Right lobe of liver (tissue), 6 donors: ENCODE measurements around the gene TRRAP. TPM values are rescaled to one million over a fixed set of nuclear protein-coding genes. Genes with fewer than 3 reads are reported as not detected.

Source experiments
- ATAC-seq, 4 donors: fragments of 200-7000 bp; cut with Tn5 transposase; one replicate each; pipeline ENCODE4 v1.9.1; 2020; ENCODE audit warnings: mild to moderate bottlenecking in 4 of 4, moderate library complexity in 4 of 4
- DNase-seq, 3 donors: peaks; one replicate each; pipeline ENCODE4 v3.0.0-alpha.2; 2020
- H3K27ac ChIP-seq, 3 donors: fragments of 200-600 bp; one replicate each; pipeline ENCODE4 v1.8.0; 2022
- H3K27me3 ChIP-seq, 2 donors: fragments of 200-600 bp; one replicate each; pipeline ENCODE4 v1.8.0; 2022
- H3K36me3 ChIP-seq, 4 donors: fragments of 200-600 bp; sonication (generic) in 1 of 4; one replicate each; pipeline versions ENCODE4 v1.5.1 to v1.8.0; 2017 to 2022; ENCODE audit warnings: control low read depth in 1 of 4
- H3K4me1 ChIP-seq, 4 donors: fragments of 200-600 bp; sonication (generic) in 1 of 4; one replicate each; pipeline versions ENCODE4 v1.5.1 to v1.8.0; 2017 to 2022; ENCODE audit warnings: control low read depth in 1 of 4
- H3K4me3 ChIP-seq, 3 donors: fragments of 200-600 bp; one replicate each; pipeline ENCODE4 v1.8.0; 2022
- H3K9me3 ChIP-seq, 4 donors: fragments of 200-600 bp; sonication (generic) in 1 of 4; one replicate each; pipeline versions ENCODE4 v1.5.1 to v1.8.0; 2017 to 2022; ENCODE audit warnings: control low read depth in 1 of 4
- POLR2A ChIP-seq: fragments of 450-650 bp; IDR thresholded peaks from one replicate; pipeline ENCODE4 v1.6.1; 2017; ENCODE audit warnings: antibody characterized with exemption, mild to moderate bottlenecking
- WGBS: methylation state at CpG from one replicate; pipeline ENCODE4 v1.1.6; 2018; ENCODE audit warnings: low coverage, low lambda C conversion rate; ENCODE audit not compliant: insufficient coverage; ENCODE audit errors: missing lambda C conversion rate; 5-methylcytosine and 5-hydroxymethylcytosine counted together
- intact Hi-C, 2 donors: fragments of 100-400 bp; cut with DNase I; formaldehyde crosslinking; loops; one replicate each; pipeline versions ENCODE4 v1.11.2 to v1.14.1; 2022
- total RNA-seq, 6 experiments: library from RNA; depleted of rRNA in 2 of 6; stranded (reverse); fragments of >200 nt in 2 of 6; fragmentation: NEBNext Ultra II Directional in 3 of 6; extraction: Animal tissue kit (Norgen Biotek cat#: 25700) in 3 of 6; gene quantifications; one replicate each; pipeline versions ENCODE4 v1.1.0 to v1.2.4, GENCODE V29; 2016 to 2023
- TF ChIP-seq, protein P1 (sequence below), 4 donors: fragments of 200-600 bp in 3 of 4; fragments of 450-650 bp in 1 of 4; IDR thresholded peaks; one replicate each; pipeline versions ENCODE4 v1.5.1 to v1.8.0; 2016 to 2022; ENCODE audit warnings: antibody characterized with exemption in 4 of 4, mild to moderate bottlenecking in 2 of 4
- donor health status: DM: no; HTN: yes; CAD: no.
- donor health status: DM: no; HTN: no; CAD: no.
- donor health status: DM: no; HTN: no; CAD: no.
- donor health status: DM: no; HTN: yes; CAD: no.
- donor health status: DM: no; HTN: yes; CAD: no.

Gene TRRAP
- total RNA-seq, 6 experiments from 2014 or later, result 16.1 to 20.5 (median 18.6) TPM

DNA sequence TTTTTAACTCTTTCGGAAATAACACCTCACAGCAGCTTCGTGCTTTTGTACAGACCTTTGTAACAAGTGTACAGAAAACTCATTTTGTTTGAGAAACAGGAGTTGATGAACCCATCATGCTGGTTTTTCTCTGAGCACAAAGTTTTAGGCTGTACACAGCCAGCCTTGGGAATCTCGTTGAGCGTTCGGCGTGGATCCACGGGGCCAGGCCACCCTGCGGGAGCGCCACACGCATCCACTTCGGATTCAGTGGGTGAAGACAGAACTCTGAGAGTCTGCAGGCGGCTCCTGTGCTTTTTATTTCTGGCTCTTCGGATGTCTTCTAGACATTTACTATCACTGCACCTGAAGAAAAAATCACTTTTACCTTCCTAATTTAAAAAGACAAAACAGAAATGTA lies 134.4 kb downstream of the TRRAP start:
- Histone ChIP-seq H3K27ac (no peak overlapping the region), H3K4me3 (no peak overlapping the region), H3K9me3 (no peaks in the 10 kb centered on the region), H3K36me3 (peaks cover 0 to 68% (median 29%) of the 10 kb centered on the region in 4 donors), H3K27me3 (no peaks in the 10 kb centered on the region), H3K4me1 (no peaks in the 10 kb centered on the region)
- TF ChIP-seq, protein P1, sequence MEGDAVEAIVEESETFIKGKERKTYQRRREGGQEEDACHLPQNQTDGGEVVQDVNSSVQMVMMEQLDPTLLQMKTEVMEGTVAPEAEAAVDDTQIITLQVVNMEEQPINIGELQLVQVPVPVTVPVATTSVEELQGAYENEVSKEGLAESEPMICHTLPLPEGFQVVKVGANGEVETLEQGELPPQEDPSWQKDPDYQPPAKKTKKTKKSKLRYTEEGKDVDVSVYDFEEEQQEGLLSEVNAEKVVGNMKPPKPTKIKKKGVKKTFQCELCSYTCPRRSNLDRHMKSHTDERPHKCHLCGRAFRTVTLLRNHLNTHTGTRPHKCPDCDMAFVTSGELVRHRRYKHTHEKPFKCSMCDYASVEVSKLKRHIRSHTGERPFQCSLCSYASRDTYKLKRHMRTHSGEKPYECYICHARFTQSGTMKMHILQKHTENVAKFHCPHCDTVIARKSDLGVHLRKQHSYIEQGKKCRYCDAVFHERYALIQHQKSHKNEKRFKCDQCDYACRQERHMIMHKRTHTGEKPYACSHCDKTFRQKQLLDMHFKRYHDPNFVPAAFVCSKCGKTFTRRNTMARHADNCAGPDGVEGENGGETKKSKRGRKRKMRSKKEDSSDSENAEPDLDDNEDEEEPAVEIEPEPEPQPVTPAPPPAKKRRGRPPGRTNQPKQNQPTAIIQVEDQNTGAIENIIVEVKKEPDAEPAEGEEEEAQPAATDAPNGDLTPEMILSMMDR (IDR thresholded peaks at IDR 0.05), result no peak
- TF ChIP-seq POLR2A, result no peak
- ATAC-seq, result no peak
- intact Hi-C loops, result no loop called here
- DNase-seq, result peak in 1 of 3 donors; percentile 23
- 81% methylated on average over 8 of the region's 13 CpGs for WGBS

DNA sequence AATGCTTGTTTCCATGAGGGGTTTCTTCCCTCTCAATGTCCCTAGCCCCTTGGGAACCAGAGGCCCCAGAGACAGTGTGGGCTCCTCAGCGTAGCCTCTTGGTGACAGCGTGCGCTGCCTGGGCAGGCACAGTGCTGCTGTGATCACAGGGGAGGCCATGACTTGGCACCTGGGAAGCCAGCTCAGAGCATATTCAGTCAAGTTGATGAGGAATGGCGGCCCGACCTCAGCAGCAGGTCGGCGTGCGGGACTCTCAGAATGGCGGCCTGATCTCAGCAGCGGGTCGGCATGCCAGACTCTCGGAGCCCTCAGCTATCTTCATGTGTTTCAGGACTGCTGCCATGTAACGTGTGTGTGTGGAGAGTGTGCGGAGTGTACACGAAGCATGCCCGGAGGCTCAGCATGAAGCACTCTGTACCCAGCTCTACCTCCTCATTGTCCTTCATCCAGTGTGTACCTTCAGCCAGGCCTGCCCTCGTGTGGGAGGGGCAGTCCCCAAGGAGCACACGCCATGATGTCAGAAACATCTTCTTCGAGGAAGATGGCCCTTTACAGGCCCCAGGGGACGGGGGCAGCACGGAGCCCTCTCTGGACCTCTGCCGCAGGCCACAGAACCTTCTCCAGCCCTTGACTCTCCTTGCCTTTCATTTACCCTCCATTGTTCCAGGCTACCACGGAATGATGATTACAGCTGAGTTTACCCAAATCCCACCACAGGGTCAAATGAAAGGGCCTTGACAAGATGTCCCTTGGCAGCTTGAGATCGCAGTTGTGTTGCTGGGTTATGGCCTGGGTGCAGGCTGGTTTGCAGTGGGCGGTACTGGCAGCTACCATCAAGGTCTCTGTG lies 135.2 kb downstream of the TRRAP start:
- intact Hi-C loops, result no loop called here
- Histone ChIP-seq H3K9me3 (no peaks in the 10 kb centered on the region), H3K36me3 (peaks cover 0 to 63% (median 25%) of the 10 kb centered on the region in 4 donors), H3K4me1 (no peaks in the 10 kb centered on the region), H3K27me3 (no peaks in the 10 kb centered on the region), H3K27ac (no peak overlapping the region), H3K4me3 (no peak overlapping the region)
- DNase-seq (peak in 1 of 3 donors; percentile 32), ATAC-seq (no peak)
- TF ChIP-seq, protein P1 (IDR thresholded peaks at IDR 0.05), result no peak
- TF ChIP-seq POLR2A, result no peak
- 99% methylated on average over 12 of the region's 25 CpGs for WGBS

DNA sequence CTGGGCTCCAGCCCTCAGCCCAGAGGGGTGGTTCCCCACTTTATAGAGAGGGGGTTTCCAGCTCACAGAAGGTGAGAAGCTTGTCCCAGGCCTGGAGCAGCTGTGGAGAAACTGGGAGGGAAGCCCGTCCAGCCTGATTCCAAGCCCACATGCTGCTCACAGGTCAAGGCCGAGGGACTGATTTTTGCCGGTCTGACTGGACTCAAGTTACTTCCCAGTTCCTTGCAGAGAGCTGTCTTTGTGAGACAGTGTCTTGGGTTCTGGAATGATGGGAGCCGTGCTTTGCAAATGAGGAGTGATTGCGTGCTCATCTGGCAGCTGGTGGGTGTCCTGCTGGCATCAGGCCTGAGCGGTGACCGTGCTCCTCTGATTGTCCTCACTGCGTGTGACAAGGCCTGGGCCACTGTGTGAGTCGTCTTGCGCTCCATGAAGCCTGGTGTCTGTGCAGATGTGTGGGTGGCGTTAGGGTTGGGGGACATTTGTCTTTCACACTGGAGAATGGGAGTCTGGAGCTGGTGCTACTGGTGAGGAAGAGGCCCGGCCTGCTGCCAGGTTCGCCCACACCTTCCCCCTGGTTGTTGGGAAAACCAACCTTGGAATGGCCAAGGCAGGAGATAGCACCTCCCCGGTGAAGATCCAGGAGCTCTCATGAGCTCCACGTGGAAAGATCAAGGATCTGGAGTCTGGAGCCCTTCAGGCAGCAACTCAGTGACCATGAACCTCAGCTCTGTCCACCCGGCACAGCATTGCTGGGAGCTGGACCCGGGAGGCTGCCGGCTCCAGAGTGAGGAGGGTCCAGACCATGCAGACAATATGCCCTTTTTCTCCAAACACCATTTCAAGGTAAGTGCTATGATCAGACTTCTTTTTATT lies 136.0 kb downstream of the TRRAP start:
- H3K36me3 ChIP-seq, result peaks cover 0 to 54% (median 21%) of the 10 kb centered on the region in 4 donors
- 97% methylated on average over 5 of the region's 18 CpGs for WGBS
- intact Hi-C loops, result no loop called here
- peaks cover 0 to under 1% (median 0%) of the 10 kb centered on the region in 4 donors for H3K4me1 ChIP-seq
- no peaks in the 10 kb centered on the region for H3K27me3 ChIP-seq
- DNase-seq, result peak in 1 of 3 donors; percentile 31
- H3K9me3 ChIP-seq, result no peaks in the 10 kb centered on the region
- no peak overlapping the region for H3K4me3 ChIP-seq
- ATAC-seq, result peak in 2 of 4 donors; percentile 10 to 33
- no peak overlapping the region for H3K27ac ChIP-seq
- TF ChIP-seq, protein P1 (IDR thresholded peaks at IDR 0.05), result no peak
- TF ChIP-seq POLR2A, result no peak

DNA sequence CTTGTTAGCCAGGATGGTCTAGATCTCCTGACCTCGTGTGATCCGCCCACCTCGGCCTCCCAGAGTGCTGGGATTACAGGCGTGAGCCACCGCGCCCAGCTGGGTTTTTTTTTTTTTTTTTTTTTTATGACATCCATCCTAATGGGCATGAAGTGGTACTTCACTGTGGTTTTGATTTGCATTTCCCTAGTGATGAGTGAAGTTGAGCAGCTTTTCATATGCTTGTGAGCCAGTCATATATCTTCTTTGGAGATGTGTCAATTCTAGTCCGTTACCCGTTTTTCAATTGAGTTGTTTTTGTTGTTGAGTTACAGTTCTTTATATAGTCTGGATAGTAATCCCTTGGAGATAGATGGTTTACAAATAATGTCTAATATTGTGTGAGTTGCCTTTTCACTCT lies 137.9 kb downstream of the TRRAP start:
- WGBS, result 69% methylated on average over 3 of the region's 8 CpGs
- Histone ChIP-seq H3K4me3 (no peak overlapping the region), H3K27me3 (no peaks in the 10 kb centered on the region), H3K9me3 (no peaks in the 10 kb centered on the region), H3K4me1 (peaks cover 0 to 10% (median 4%) of the 10 kb centered on the region in 4 donors), H3K27ac (no peak overlapping the region), H3K36me3 (peaks cover 0 to 37% (median 21%) of the 10 kb centered on the region in 4 donors)
- TF ChIP-seq, protein P1 (IDR thresholded peaks at IDR 0.05), result no peak
- no peak for TF ChIP-seq POLR2A
- intact Hi-C loops, result no loop called here
- peak in 1 of 3 donors; percentile 1 for DNase-seq
- ATAC-seq, result no peak
